Right renal pelvis (tissue), 4 donors: ENCODE data around the gene CROCC. TPM values are rescaled to one million over a fixed set of nuclear protein-coding genes. Genes with fewer than 3 reads are reported as not detected.

ENCODE experiments used
- polyA plus RNA-seq, 4 donors: library from polyadenylated mRNA; unstranded; fragments of 120-200 nt; gene quantifications; one replicate each; pipeline ENCODE4 v1.2.1, GENCODE V29; 2013; ENCODE audit not compliant: insufficient read length in 4 of 4

CROCC gene
- polyA plus RNA-seq, 4 donors, result 24.7 to 39.1 (median 29.7) TPM

Other genes starting within 250 kb of the CROCC start
- gene RNU1-4, start 181.4 kb upstream of the CROCC start, polyA plus RNA-seq, result not detected
- gene RNU1-2, start 26.0 kb upstream of the CROCC start, polyA plus RNA-seq, result not detected
- gene MFAP2, start 58.7 kb downstream of the CROCC start, polyA plus RNA-seq, result 100 to 1,000 TPM; 170 to 278 (median 216) TPM
- gene ATP13A2, start 90.0 kb downstream of the CROCC start, polyA plus RNA-seq, result 10 to 100 TPM; 28.8 to 37.8 (median 31.1) TPM
- 100 to 1,000 TPM; 153 to 164 (median 160) TPM for gene SDHB, start 132.1 kb downstream of the CROCC start, polyA plus RNA-seq
- 1 to 10 TPM; 2.3 to 3.0 (median 2.6) TPM for gene PADI2, start 197.5 kb downstream of the CROCC start, polyA plus RNA-seq